Measurements from ENCODE around the gene SLC12A7. TPM values are rescaled to one million over a fixed set of nuclear protein-coding genes. Genes with fewer than 3 reads are reported as not detected.

The SLC12A7 gene
- total and polyA plus RNA-seq, 2 donors (not counting 1 experiment from before 2014, with no cell fraction given) = 2.9 to 23.9 TPM

GRCh38 chr5:1039210-1039548 lies 72.7 kb downstream of the SLC12A7 start:
- Histone ChIP-seq H3K4me2 (ENCODE audit: extremely low read depth, insufficient read depth, low read length) (no peak overlapping the region), H3K36me3 (ENCODE audit: control insufficient read depth, insufficient read depth, low read length) (no peaks in the 10 kb centered on the region), H4K20me1 (ENCODE audit: control insufficient read depth, extremely low read depth, insufficient read depth, low read length) (no peaks in the 10 kb centered on the region), H3K4me1 (ENCODE audit: control insufficient read depth, extremely low read depth, insufficient read depth, low read length) (no peaks in the 10 kb centered on the region), H3K27ac (ENCODE audit: insufficient read depth, low read length) (no peak overlapping the region), H3K4me3 (replicated peaks in 1 of 4; ENCODE audit: control extremely low read depth in 1 of 4, insufficient read depth in 1 of 4, low read depth in 3 of 4, low read length in 4 of 4) (no peak overlapping the region), H3K79me2 (ENCODE audit: control insufficient read depth, insufficient read depth, low read length) (no peaks in the 10 kb centered on the region), H3K9me3 (ENCODE audit: control insufficient read depth, insufficient read depth, low read depth, low read length) (no peaks in the 10 kb centered on the region), H3K9ac (ENCODE audit: insufficient read depth, low read length) (no peak overlapping the region), H3K27me3 (ENCODE audit: control insufficient read depth, insufficient read depth, low read length) (no peaks in the 10 kb centered on the region), H2AFZ (ENCODE audit: low read length) (no peak overlapping the region)
- TF ChIP-seq EZH2 (IDR thresholded peaks at IDR 0.05; ENCODE audit: low read length, missing control alignments) = no peak
- no peak for TF ChIP-seq CTCF (conservative IDR thresholded peaks at IDR 0.05 in 1 of 2, IDR thresholded peaks at IDR 0.05 in 1 of 2; ENCODE audit: low read depth in 1 of 2, low read length in 2 of 2)
- no peak for DNase-seq (ENCODE audit: low read depth in 2 of 2)

GRCh38 chr5:1038417-1039209 lies 73.2 kb downstream of the SLC12A7 start:
- TF ChIP-seq EZH2 (IDR thresholded peaks at IDR 0.05; ENCODE audit: low read length, missing control alignments) = no peak
- no peak for TF ChIP-seq CTCF (conservative IDR thresholded peaks at IDR 0.05 in 1 of 2, IDR thresholded peaks at IDR 0.05 in 1 of 2; ENCODE audit: low read depth in 1 of 2, low read length in 2 of 2)
- no peak overlapping the region for H3K9ac ChIP-seq (ENCODE audit: insufficient read depth, low read length)
- H4K20me1 ChIP-seq (ENCODE audit: control insufficient read depth, extremely low read depth, insufficient read depth, low read length) = no peaks in the 10 kb centered on the region
- no peaks in the 10 kb centered on the region for H3K4me1 ChIP-seq (ENCODE audit: control insufficient read depth, extremely low read depth, insufficient read depth, low read length)
- H3K27ac ChIP-seq (ENCODE audit: insufficient read depth, low read length) = no peak overlapping the region
- no peaks in the 10 kb centered on the region for H3K9me3 ChIP-seq (ENCODE audit: control insufficient read depth, insufficient read depth, low read depth, low read length)
- no peaks in the 10 kb centered on the region for H3K36me3 ChIP-seq (ENCODE audit: control insufficient read depth, insufficient read depth, low read length)
- no peaks in the 10 kb centered on the region for H3K27me3 ChIP-seq (ENCODE audit: control insufficient read depth, insufficient read depth, low read length)
- H3K4me3 ChIP-seq (replicated peaks in 1 of 4; ENCODE audit: control extremely low read depth in 1 of 4, insufficient read depth in 1 of 4, low read depth in 3 of 4, low read length in 4 of 4) = no peak overlapping the region
- DNase-seq (ENCODE audit: low read depth in 2 of 2) = no peak
- H3K4me2 ChIP-seq (ENCODE audit: extremely low read depth, insufficient read depth, low read length) = no peak overlapping the region
- H2AFZ ChIP-seq (ENCODE audit: low read length) = no peak overlapping the region
- no peaks in the 10 kb centered on the region for H3K79me2 ChIP-seq (ENCODE audit: control insufficient read depth, insufficient read depth, low read length)

- DNase-seq (ENCODE audit: low read depth in 2 of 2) = no peak
- no peak overlapping the region for H3K4me2 ChIP-seq (ENCODE audit: extremely low read depth, insufficient read depth, low read length)
- no peaks in the 10 kb centered on the region for H3K4me1 ChIP-seq (ENCODE audit: control insufficient read depth, extremely low read depth, insufficient read depth, low read length)
- H3K9ac ChIP-seq (ENCODE audit: insufficient read depth, low read length) = no peak overlapping the region
- H3K36me3 ChIP-seq (ENCODE audit: control insufficient read depth, insufficient read depth, low read length) = no peaks in the 10 kb centered on the region
- no peaks in the 10 kb centered on the region for H3K27me3 ChIP-seq (ENCODE audit: control insufficient read depth, insufficient read depth, low read length)
- H3K9me3 ChIP-seq (ENCODE audit: control insufficient read depth, insufficient read depth, low read depth, low read length) = no peaks in the 10 kb centered on the region
- no peak overlapping the region for H3K27ac ChIP-seq (ENCODE audit: insufficient read depth, low read length)
- no peaks in the 10 kb centered on the region for H3K79me2 ChIP-seq (ENCODE audit: control insufficient read depth, insufficient read depth, low read length)
- no peaks in the 10 kb centered on the region for H4K20me1 ChIP-seq (ENCODE audit: control insufficient read depth, extremely low read depth, insufficient read depth, low read length)
- no peak overlapping the region for H2AFZ ChIP-seq (ENCODE audit: low read length)
- H3K4me3 ChIP-seq (replicated peaks in 1 of 4; ENCODE audit: control extremely low read depth in 1 of 4, insufficient read depth in 1 of 4, low read depth in 3 of 4, low read length in 4 of 4) = no peak overlapping the region
- TF ChIP-seq EZH2 (IDR thresholded peaks at IDR 0.05; ENCODE audit: low read length, missing control alignments) = no peak
- TF ChIP-seq CTCF (conservative IDR thresholded peaks at IDR 0.05 in 1 of 2, IDR thresholded peaks at IDR 0.05 in 1 of 2; ENCODE audit: low read depth in 1 of 2, low read length in 2 of 2) = no peak
Measured at GRCh38 chr5:1037671-1038416, 74.0 kb downstream of the SLC12A7 start.
